ENCODE results near the gene MPL.

MPL gene

DNA sequence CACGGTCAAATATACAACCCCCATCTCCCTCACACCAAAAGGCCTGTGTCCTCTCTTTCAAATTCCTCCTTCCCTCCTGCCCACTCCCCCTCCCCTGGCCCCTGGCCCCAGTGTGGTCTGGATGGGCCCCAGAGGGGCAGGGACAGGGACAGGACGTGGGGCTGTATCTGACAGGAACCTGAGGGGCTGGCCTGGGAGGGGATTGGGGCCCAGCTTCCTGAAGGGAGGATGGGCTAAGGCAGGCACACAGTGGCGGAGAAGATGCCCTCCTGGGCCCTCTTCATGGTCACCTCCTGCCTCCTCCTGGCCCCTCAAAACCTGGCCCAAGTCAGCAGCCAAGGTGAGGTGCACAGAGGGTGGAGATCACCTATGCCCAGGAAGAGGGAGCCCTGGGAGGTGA lies at the start of gene MPL:
Gene MPL (plus strand): TSS at position 231 of the 400 bp plus-strand sequence. CDS start 31 bp downstream, at position 262.
- DNase-seq (ENCODE audit: low read depth in 2 of 2), result no peak

DNA sequence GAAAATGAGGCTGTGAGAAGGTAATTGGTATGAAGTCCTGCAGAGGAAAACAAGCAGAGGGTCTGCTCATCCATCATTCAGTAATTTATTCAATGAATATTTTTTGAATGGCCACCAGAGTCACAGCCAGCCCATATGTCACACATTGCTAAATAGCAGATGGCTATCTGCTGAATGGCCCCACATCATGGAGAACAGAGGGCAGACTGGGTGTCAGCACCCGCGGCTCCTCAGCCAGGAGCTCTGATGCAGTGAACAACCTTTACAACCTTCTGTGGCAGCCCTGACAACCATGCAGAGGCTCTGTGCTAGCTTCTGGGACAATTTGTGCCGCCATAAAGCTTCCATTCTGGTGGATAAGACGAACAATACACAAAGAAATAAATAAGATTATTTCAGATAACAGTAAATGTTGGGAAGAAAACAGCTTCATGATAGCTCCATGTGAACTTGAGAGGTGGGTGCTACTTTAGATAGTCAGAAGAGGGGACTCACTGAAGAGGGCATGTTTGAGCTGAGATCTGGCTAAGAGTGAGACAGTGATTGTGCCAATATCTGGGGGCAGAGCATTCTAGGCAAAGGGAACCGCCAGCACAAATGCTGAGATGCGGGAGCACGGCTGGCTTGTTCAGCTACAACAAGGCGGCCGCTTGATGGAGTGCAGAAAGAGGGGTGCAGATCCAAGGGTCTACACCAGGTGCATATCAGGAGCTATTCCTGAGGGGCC lies 49.4 kb upstream of the MPL start:
- no peak for DNase-seq (ENCODE audit: low read depth in 2 of 2)

DNA sequence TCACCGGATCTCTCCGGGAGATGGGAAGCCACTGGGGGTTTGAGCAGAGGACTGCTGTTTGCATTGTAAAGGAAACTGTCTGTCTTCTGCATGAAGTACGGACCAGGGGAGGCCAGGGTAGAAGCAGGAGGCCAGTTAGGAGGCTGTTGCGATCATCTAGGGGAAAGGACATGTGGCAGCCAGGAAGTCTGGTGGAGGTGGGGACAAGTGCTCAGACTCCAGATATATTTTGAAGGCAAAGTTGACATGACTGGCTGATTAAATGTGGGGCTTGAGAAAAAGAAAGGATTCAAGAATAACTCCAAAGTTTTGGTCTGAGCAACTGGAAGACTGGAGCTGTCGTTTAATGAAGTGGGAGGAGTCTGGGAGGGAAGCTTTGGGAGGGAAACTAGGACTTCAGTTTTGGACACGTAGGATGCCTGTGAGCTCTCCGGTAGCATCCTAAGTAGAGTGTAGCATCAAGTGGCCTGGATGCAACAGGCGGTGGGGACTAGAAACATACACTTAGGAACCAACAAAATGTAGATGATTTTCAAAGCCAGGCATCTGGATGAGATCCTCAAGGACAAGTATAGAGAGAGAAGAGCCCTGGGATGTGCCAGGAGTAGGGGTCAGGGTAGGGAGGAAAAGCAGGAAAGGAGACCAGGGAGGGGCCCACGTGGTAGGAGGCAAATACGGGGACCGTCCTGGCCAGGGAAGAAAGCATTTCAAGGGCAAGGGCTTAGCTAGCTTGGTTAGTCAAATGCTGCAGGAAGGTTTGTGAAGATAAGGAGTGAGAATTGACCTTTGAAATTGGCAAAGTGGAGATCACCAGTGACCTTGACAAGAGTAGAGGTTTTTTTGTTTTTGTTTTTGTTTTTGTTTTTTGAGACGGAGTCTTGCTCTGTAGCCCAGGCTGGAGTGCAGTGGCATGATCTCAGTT lies 48.6 kb upstream of the MPL start:
- no peak for DNase-seq (ENCODE audit: low read depth in 2 of 2)

DNA sequence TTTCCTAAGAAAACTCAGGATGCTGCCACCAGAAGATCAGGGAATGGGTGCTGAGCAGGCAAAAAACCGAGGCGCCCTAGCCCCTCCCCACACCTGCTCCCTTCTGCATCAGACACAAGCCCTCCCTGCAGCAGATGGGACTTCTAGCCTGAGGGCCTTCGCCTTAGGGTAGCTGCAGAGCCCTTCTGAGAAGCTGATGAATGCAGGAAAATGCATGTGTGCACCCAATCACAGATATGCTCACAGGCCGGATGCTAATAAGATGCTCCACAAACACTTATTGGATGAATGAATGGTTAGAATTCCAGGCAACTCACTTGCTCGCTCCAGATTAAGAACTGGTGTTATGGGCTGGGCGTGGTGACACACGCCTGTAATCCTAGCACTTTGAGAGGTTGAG lies 45.4 kb upstream of the MPL start:
- DNase-seq (ENCODE audit: low read depth in 2 of 2), result no peak

DNA sequence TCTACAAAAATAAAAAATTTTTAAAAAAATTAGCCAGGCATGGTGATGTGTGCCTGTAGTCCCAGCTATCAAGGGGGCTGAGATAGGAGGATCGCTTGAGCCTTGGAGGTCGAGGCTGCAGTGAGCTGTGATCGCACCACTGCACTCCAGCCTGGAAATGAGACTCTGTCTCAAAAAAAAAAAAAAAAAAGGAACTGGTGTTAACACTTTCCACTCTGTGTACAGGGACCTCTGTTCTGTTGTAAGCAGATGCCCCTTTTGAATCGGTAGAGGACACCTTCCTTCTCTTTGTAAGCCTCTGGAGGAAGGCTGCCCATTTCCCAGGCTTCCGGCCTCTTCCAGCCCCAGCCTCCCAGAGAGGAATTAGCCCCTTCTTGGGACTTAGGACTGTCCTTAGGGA lies 44.9 kb upstream of the MPL start:
- no peak for DNase-seq (ENCODE audit: low read depth in 2 of 2)

DNA sequence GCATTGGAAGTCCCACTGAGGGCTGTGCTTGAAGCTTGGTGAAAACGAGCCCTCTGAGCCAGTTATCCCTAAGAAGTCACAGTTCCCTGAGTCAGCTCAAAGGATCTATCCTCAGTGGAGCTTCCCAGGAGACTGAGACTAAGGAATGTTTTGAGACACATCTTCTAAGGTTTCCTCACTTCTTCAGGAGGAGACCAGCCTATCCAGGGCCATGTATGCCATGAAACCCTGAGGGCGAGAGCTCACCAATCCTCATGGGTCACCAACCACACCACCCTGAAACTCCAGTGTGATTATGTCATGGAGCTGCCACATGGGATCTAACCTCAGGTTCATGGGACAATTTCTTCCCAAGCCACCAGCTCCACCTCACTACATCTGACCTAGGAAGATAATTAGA lies 44.4 kb upstream of the MPL start:
- no peak for DNase-seq (ENCODE audit: low read depth in 2 of 2)

DNA sequence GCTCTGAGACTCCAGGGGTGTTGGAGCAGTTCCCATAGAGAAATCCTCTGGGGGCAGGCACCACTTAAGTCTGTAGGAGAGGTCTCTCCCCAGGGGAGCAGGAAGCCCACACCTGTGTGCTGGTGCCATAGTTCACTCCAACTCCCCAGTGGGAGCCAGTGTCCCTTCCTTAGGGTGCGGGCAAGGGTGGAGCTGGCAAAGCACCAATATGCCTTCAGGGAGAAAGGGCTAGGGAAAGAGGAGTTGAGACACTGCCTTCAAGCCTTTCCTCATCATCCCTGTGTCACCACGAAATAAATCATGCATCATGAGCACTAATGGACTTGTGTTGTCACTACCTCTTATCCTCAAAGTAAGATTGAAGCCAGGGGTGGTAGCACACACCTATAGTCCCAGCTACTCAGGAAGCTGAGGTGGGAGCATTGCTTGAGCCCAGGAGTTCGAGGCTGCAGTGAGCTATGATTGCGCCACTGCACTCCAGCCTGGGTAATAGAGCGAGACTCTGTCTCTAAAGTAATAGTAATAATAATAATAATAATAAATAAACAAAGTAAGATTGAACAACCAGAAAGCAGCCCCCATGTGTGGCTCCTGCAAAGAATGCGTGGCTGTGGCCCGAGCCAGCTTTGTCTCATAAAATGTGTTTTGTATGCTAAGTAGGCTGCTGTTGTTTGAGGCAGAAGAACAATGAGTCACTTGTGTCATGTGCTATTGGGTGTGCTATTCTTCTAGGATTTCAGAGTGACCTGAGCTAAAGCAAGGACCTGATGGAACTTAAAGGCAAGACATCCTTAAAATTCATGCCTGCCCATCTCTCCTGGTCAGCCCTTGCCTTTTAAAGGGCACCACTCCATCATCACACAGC lies 43.5 kb upstream of the MPL start:
- no peak for DNase-seq (ENCODE audit: low read depth in 2 of 2)

DNA sequence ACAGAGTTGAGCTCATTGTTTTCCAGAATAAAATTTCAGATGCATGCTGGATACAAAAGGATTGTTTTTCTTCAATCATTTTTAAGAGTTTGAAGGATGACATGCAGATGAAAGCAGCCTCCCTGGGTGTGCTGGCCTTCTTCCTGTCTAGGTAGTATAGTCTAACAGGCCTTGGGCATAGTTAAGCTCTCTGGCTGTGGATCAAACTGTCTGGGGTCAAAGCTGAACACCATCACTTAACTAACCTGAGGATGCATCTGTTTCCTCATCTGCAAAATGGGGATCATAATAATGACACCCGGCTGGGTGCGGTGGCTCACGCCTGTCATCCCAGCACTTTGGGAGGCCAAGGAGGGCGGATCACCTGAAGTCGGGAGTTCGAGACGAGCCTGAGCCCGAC lies 42.9 kb upstream of the MPL start:
- DNase-seq (ENCODE audit: low read depth in 2 of 2), result no peak

DNA sequence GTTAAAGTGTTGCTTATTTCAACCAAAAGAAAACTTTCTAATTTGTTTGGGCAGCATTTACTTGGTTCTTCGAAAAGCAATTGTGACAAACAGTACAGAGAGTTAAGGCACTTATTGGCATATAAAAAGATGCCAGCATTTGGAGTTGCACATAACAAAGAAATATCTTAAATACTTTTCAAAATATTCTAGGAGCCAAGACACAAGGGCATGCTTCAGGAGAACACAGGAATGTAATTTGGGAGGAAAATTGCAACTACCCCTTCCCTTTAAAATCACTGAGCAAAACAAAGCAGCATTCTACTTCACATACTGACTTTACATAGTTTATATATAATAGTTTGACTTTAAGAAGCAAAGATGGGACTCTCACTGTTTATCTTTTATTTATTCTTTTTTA lies 41.4 kb upstream of the MPL start:
- DNase-seq (ENCODE audit: low read depth in 2 of 2), result no peak

DNA sequence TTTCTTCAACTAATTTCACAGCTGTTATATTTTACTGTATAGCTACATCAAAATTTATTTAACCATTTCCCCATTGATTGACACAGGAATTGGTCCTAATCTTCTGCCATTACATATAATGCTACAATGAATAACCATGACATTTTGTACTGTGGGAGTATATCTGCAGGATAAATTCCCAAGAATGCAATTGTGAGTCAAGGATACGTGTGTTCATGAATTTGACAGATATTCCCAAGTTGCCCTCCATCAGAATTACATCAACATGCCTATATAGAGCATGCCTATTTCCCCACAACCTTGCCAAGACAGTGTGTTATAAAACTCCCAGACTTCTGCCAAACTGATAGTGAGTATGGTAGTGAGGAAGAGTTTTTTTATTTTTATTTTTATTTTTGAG lies 39.6 kb upstream of the MPL start:
- no peak for DNase-seq (ENCODE audit: low read depth in 2 of 2)

DNA sequence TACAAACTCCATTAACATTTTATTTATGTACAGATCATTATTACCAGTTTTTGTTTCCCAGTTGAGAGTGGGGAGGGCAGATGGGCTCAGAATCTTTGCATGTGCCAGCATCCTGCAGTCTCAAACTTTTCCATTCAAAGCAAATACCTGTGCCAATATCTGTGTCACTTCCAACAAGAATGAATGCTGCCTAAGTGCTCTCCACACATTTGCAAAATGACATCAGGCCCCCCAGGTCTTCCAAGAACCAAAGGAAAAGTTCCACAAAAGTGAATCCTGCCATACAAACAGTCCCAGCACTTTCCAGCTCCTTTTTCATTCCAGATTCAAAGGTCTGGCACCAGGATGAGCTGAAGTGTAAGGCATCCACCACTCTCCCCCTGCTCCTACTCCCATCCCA lies 38.5 kb upstream of the MPL start:
- DNase-seq (ENCODE audit: low read depth in 2 of 2), result no peak

DNA sequence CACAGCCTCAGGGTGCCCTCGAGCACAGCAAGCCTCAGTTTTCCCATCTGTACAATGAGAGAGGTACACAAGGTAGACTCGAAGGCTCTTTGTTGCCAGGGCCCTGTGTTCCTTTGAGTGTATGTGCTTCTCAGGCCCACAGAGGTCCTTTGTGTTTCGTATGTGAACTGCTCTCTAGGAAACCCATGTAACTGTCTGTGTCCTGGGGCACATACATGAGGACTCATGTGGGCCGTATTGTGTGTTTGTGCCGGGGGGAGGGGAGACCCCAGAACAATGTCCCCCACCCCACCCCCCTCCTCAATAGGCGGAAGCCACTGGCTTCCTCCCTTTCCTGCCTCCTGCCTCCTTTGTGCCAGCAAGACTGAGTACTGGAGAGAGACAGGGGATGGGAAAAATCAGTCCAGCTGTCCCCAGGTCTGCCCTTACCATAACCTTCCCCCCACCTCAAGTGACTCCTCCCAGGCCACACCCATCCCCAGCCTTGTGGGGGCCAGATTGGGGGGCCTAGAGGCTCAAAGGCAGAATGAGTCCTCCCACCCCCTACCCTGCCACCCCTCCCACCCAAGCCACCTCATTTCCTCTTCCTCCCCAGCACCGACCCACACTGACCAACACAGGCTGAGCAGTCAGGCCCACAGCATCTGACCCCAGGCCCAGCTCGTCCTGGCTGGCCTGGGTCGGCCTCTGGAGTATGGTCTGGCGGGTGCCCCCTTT lies 37.1 kb upstream of the MPL start, which contains the start of gene TIE1:
Gene TIE1 (plus strand): TSS at position 605 of the 717 bp plus-strand sequence. CDS start 90 bp downstream, at position 695.
- no peak for DNase-seq (ENCODE audit: low read depth in 2 of 2)

DNA sequence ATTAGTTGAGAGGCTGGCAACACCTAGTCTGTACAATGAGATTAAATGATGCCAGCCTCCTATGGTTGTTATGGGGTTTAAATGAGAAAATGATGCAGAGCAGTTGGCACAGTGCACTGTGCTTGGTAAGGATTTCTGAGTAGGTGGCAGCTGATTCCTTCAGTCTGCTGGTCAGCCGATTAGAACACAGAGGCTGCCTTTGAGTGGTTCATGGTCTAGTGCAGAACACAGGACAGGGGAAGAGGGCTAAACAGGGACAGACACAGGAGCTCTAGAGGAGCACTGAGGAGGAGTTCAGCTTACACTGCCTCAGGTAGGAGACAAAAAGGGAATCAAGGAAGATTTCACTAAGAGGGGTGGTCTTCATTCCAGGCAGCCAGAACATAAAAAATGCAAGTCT lies 35.4 kb upstream of the MPL start:
- DNase-seq (ENCODE audit: low read depth in 2 of 2), result no peak

DNA sequence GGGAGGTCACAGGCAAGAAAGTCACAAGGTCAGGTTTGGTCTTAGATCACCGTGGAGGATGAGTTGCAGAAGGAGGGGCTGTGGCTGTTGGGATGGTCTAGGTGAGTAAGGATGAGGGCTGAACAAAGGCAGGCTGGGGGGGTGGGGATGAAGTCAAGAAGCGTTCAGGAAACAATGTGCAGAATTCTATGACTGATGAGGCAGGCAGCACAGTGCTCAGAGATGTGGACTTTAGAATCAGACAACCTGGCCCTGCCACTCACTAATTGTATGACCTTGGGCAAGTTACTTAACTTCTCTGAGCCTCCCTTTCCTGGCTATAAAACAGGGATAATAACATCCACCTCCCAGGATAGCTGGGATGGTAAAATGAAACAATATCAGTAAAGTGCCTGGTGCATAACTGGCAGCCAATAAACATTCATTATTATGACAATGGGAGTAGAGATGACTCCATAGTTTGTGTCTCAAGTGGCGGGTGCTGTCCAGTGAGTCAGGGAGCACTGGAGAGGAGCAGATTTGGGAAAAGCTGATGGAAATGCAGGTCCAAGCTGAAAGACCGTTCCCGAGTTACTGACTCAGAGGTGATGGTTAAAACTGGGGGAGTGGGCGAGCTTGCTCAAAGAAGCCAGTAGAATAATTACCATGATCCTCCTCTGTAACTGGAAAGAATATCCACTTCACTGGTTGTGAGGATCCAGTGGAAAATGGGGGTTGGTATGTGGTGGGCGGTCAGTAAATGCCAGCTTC lies 34.7 kb upstream of the MPL start:
- no peak for DNase-seq (ENCODE audit: low read depth in 2 of 2)

DNA sequence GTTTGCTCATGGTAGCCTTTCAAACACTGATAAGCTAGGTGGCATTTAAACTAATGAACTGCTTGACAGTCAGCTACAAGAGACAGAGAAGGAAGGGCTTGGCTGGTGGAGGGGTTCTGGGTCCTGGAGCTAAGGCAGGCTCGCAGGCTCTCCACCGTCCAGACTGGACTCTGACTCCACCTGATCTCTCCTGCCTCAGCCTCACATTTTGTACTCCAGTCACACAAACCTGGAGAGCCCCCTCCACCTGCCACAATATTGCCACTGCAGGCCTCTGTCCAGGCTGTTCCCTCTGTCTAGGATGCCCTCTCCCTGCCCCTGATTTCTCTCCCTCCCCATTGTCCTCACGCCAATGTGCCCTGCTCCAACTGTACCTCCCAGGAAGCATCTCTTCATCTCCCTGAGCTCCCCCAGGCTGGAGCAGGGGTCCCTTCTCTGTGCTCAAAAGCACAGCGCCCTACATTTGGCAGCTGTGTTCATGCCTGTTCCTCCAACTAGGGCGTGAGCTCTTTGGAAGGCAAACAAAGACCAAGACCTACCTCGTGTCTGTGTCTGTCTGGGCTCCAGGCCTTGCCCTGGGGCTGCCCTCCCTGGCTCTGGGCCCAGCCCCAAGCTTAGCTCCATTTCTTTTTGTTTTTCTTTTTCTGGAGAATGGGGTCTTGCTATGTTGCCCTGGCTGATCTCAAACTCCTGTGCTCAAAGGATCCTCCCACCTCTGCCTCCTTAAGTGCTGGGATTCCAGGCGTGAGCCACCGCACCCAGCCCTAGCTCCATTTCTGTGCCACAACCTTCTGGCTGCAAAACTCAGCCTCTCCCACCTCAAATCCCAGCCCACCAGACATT lies 33.9 kb upstream of the MPL start:
- no peak for DNase-seq (ENCODE audit: low read depth in 2 of 2)

DNA sequence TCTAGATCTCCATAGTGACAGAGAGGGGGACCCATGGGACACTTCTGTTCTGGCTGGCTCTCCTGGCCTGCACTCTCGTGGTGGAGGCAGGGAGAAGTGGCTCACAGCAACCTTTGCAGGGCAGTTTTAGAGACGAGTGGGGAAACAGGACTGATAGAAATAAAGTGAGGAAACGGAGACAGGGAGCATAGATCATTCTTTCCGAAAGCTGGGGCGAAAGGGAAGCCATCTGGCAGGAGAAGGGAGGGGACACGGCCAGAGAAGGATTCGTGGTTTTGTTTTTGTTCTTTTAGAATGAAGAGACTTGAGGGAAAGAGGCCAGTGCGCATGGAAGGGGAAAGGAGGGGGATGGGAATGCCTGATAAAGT lies 33.3 kb upstream of the MPL start:
- no peak for DNase-seq (ENCODE audit: low read depth in 2 of 2)

DNA sequence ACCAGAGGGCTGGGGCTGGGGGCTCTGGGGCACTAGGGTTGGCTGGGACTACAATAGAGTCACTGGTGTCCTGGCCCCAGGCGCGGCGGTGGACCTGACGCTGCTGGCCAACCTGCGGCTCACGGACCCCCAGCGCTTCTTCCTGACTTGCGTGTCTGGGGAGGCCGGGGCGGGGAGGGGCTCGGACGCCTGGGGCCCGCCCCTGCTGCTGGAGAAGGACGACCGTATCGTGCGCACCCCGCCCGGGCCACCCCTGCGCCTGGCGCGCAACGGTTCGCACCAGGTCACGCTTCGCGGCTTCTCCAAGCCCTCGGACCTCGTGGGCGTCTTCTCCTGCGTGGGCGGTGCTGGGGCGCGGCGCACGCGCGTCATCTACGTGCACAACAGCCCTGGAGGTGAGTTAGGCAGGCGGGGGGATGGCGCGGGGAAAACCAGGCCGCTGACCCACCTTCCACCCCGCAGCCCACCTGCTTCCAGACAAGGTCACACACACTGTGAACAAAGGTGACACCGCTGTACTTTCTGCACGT lies 32.8 kb upstream of the MPL start:
- DNase-seq (ENCODE audit: low read depth in 2 of 2), result no peak

DNA sequence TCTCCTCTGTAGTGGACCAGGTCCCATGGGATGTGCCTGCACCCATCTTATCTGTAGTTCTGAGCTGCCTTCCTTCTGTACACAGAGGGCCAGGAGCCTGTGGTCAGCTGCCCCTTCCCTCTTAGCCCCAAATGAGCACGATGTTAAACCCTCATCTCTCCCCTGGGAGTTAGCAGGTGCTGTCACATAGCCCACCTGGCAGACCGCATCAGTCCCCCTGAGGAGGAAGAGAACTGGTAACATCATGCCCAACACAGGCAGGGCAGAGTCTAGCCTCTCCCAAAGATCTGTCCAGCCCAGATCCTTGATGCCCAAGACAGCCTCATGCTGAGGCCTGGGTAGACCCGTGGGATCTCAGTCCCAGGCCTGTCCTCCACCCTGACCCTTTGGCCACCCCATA lies 32.2 kb upstream of the MPL start:
- no peak for DNase-seq (ENCODE audit: low read depth in 2 of 2)

DNA sequence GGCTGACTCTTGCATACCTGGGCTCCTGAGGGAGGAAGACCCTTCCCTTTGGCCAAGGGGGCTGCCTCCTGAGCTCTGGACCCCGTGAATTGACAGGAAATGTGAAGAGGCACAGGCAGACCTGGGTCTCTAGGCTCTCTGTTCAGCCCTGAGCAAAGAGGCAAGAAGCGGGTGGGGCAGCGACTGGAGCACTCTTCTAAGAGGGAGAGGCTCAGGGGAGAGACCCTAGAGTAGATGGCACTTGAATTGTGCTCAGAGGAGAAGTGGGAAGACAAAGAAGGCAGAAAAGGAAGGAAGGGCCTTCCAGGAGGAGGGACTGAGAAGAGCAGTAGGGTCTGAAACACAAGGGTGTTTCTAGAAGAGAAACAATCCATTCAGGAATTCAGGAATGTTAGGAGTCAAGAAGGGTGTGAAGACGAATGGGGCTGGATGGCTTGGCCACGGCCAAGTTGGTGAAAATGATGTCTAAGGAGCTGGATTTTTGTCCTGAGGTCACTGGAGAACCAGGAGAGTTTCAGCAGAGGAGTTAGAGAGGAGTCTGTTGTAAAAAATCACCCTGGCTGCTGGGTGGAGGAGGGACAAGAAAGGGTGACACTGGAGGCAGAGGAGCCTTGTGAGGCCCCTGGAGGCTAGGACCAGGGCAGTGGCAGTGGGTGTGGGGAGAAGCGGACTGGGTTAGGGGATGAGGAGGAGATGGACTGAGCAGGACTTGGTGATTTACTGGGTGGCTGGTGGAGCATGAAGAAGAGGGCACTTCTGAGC lies 31.5 kb upstream of the MPL start:
- no peak for DNase-seq (ENCODE audit: low read depth in 2 of 2)
